ENCODE results near the gene TNFSF8.

TNFSF8 gene

DNA sequence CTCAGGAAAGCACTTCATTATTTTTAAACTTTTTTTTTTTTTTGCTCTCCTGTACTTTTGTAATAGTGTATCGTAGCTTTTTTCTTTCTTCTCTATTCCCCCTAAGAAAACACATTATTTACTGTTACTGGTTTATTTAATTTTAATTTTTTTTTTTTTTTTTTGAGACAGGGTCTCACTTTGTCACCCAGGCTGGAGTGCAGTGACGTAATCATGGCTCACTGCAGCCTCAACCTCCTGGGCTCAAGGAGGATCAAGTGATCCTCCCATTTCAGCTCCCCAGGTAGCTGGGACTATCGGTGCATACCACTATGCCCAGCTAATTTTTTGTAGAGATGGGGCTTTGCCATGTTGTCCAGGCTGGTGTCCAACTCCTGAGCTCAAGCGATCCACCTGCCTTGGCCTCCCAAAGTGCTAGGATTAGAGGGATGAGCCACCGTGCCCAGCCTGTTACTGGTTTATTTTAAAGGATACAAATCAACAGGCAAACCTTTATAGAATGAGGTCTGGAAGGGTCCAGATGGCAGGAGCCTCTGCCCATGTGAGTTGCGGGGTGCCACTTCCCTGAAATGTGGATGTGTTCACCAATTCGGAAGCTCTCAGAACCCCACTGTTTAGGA, 75.5 kb downstream of the TNFSF8 start:
- FAIRE-seq, result no peak
- TF ChIP-seq, protein P1, sequence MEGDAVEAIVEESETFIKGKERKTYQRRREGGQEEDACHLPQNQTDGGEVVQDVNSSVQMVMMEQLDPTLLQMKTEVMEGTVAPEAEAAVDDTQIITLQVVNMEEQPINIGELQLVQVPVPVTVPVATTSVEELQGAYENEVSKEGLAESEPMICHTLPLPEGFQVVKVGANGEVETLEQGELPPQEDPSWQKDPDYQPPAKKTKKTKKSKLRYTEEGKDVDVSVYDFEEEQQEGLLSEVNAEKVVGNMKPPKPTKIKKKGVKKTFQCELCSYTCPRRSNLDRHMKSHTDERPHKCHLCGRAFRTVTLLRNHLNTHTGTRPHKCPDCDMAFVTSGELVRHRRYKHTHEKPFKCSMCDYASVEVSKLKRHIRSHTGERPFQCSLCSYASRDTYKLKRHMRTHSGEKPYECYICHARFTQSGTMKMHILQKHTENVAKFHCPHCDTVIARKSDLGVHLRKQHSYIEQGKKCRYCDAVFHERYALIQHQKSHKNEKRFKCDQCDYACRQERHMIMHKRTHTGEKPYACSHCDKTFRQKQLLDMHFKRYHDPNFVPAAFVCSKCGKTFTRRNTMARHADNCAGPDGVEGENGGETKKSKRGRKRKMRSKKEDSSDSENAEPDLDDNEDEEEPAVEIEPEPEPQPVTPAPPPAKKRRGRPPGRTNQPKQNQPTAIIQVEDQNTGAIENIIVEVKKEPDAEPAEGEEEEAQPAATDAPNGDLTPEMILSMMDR (IDR thresholded peaks at IDR 0.05; ENCODE audit: insufficient read depth, missing control alignments), result no peak

DNA sequence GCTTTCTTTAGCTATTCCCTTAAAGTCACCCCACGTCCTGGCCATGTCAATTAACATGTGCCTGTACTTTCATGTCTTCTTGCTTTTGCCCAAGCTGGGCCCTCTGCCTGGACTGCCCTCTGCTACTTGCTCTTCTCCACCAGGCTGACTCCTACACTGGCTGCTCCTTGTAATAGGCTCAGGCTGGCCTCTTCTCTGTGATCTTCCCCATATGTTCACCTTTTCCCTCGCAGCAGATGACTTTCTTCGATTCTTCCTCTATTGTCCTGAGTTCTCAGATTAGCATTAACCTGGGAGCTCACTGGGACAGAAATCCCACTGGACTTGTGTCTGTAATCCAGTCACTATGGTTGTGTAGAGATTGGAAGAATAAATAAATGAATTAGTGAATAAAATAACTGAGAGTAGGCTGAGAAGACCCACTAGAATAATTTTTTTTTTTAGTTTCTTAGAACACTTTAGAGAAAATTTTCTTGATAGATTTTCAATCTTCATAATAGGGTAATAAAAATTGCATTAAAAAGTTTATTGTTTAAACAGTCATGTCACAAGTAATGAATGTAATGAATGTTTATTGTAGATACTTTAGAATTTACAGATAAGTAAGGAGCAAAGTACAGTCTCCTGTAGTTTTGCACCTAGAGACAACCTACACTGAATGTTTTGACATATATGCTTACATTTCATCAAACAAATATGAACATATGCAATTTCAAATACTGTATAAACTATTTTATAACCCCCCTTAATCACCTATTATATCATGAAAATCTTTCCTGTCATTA, 77.1 kb downstream of the TNFSF8 start:
- FAIRE-seq (no peak), DNase-seq (ENCODE audit: insufficient read length, low spot score) (no peak)
- TF ChIP-seq, protein P1 (IDR thresholded peaks at IDR 0.05; ENCODE audit: insufficient read depth, missing control alignments), result no peak

More for the DNA sequence above, 75.5 kb downstream of the TNFSF8 start:
- no peak for DNase-seq (ENCODE audit: insufficient read length, low spot score)

DNA sequence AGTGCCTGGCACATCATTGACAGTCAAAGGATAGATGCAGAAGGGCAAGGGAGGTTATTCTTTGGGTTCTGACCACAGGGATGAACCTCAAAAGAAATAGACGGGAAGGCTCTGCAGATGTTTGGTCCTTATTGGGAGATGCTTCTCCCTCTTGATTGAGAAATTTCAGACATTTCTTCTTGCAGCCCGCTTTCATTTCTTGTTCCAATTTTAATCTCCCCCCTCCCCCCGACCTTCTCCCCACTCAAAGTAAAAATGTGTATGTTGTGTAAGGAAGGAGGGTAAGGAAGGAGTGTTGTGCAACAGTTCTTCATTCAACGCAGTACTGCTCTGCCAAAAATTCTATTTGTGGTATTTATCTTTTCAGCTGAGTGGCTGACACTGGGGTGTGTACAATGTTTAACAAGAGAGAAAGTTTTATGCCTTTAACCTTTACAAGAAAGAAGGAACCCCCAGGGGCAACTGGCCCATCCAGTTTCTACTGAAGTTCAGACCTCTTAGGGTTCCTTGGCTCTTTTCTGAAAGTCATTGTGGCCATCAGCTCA, 78.3 kb downstream of the TNFSF8 start:
- DNase-seq (ENCODE audit: insufficient read length, low spot score) (no peak), FAIRE-seq (no peak)
- TF ChIP-seq, protein P1 (IDR thresholded peaks at IDR 0.05; ENCODE audit: insufficient read depth, missing control alignments), result no peak

DNA sequence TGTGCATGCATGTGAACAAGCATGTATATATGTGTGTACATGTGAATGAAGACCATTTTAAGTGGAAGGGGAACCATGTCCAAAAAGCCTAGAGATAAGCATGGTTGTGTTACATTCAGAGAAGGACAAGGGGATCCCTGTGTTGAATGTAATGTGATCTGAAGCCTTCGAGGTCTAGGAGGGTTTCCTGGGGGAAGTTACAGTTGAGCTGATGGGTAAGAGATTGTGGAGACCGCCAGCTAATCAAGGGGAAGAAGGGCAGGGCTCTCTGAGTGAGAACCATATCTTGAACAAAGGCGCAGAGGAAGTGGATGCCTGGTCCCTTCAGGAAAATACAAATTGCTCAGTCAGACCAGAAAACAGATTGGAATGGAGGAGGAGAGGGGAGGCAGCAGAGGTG, 79.1 kb downstream of the TNFSF8 start:
- no peak for FAIRE-seq
- DNase-seq (ENCODE audit: insufficient read length, low spot score), result no peak
- TF ChIP-seq, protein P1 (IDR thresholded peaks at IDR 0.05; ENCODE audit: insufficient read depth, missing control alignments), result no peak
